B cell (primary cell): ENCODE results near the gene AIFM2. TPM values are rescaled to one million over a fixed set of nuclear protein-coding genes. Genes with fewer than 3 reads are reported as not detected.
"Not testable (repeated sequence)": the region's sequence is repeated elsewhere in the genome, so short reads cannot be mapped to it uniquely, and the experiment has no call there.

Source experiments
- ATAC-seq: fragments of 200-7000 bp; cut with Tn5 transposase; one replicate; pipeline ENCODE4 v1.10.0; 2021; ENCODE audit warnings: low read depth, mild to moderate bottlenecking, moderate number of reproducible peaks, moderate library complexity
- CTCF ChIA-PET: fragments of 350-600 bp; sonication (Branson Sonifier 250); formaldehyde crosslinking; loops from one replicate; lab custom pipeline; 2021; ENCODE audit warnings: antibody characterized with exemption, inconsistent platforms; lab: Charles Lee
- POLR2A ChIA-PET: fragments of 350-600 bp; sonication (Branson Sonifier 250); formaldehyde crosslinking; loops from one replicate; lab custom pipeline; 2021; ENCODE audit warnings: antibody characterized with exemption; lab: Charles Lee
- DNase-seq: peaks from one replicate; pipeline ENCODE4 v3.0.0; 2013
- H2AFZ ChIP-seq: 2 replicates; pipeline ENCODE4 v1.6.1; 2012; ENCODE audit warnings: mild to moderate bottlenecking, low read depth, low read length; ENCODE audit not compliant: insufficient read depth, poor library complexity, severe bottlenecking
- H3K27ac ChIP-seq, 2 donors: 1 replicate in 1 of 2; 2 replicates in 1 of 2; pipeline ENCODE4 v1.5.1; 2012 to 2013; ENCODE audit warnings: low read length in 2 of 2, mild to moderate bottlenecking in 2 of 2, moderate library complexity in 1 of 2
- H3K27me3 ChIP-seq, 4 experiments: fragments of 200-600 bp in 1 of 4; sonication (generic) in 1 of 4; replicated peaks in 1 of 4; 1 replicate in 2 of 4; 2 replicates in 2 of 4; pipeline versions ENCODE4 v1.6.1 to v1.7.0; 2013 to 2016; ENCODE audit warnings: low read length in 3 of 4, mild to moderate bottlenecking in 2 of 4, mixed read lengths in 1 of 4, moderate library complexity in 1 of 4; ENCODE audit not compliant: insufficient read depth in 4 of 4, control insufficient read depth in 3 of 4; ENCODE audit errors: control extremely low read depth in 1 of 4
- H3K36me3 ChIP-seq, 2 experiments: replicated peaks in 1 of 2; 1 replicate in 1 of 2; 2 replicates in 1 of 2; pipeline versions ENCODE4 v1.6.1 to v1.7.1; 2013; ENCODE audit warnings: low read length in 1 of 2; ENCODE audit not compliant: insufficient read depth in 2 of 2, control insufficient read depth in 1 of 2; ENCODE audit errors: control extremely low read depth in 1 of 2, extremely low read depth in 1 of 2
- H3K4me1 ChIP-seq, 2 donors: fragments of 200-600 bp in 1 of 2; sonication (generic) in 1 of 2; 1 replicate in 1 of 2; 2 replicates in 1 of 2; pipeline versions ENCODE4 v1.5.1 to v1.6.1; 2013 to 2017; ENCODE audit warnings: low read length in 2 of 2; ENCODE audit not compliant: control insufficient read depth in 2 of 2, insufficient read depth in 2 of 2
- H3K4me2 ChIP-seq: replicated peaks from 2 replicates; pipeline ENCODE3; 2012; ENCODE audit warnings: mild to moderate bottlenecking, low read depth, low read length; ENCODE audit not compliant: poor library complexity, severe bottlenecking
- H3K4me3 ChIP-seq, 5 experiments: fragments of 200-600 bp in 1 of 5; sonication (generic) in 1 of 5; 1 replicate in 3 of 5; 2 replicates in 2 of 5; pipeline versions ENCODE4 v1.5.1 to v1.7.0; 2011 to 2016; ENCODE audit warnings: low read length in 4 of 5, mild to moderate bottlenecking in 4 of 5, low read depth in 2 of 5, control low read depth in 1 of 5, moderate library complexity in 1 of 5; ENCODE audit not compliant: insufficient read depth in 1 of 5; ENCODE audit errors: control extremely low read depth in 1 of 5, extremely low read depth in 1 of 5
- H3K79me2 ChIP-seq: fragments of 200-600 bp; sonication (generic); one replicate; pipeline ENCODE4 v1.6.0; 2016; ENCODE audit warnings: low read length; ENCODE audit not compliant: control insufficient read depth, insufficient read depth
- H3K9ac ChIP-seq: fragments of 200-600 bp; sonication (generic); 2 replicates; pipeline ENCODE4 v1.6.1; 2017; ENCODE audit warnings: mild to moderate bottlenecking, low read length, moderate library complexity
- H3K9me3 ChIP-seq, 3 donors: one replicate each; pipeline versions ENCODE4 v1.6.1 to v1.7.1; 2013; ENCODE audit warnings: low read length in 2 of 3; ENCODE audit not compliant: control insufficient read depth in 2 of 3, insufficient read depth in 1 of 3; ENCODE audit errors: control extremely low read depth in 1 of 3
- H4K20me1 ChIP-seq: 2 replicates; pipeline ENCODE4 v1.6.0; 2012; ENCODE audit warnings: mild to moderate bottlenecking, low read length; ENCODE audit not compliant: insufficient read depth, control insufficient read depth, poor library complexity, severe bottlenecking
- H3K27ac Mint-ChIP-seq: one replicate; pipeline ENCODE4 v1.8.0; 2021; ENCODE audit warnings: mixed read lengths
- H3K27me3 Mint-ChIP-seq: one replicate; pipeline ENCODE4 v1.8.0; 2021; ENCODE audit warnings: mixed read lengths
- H3K4me1 Mint-ChIP-seq: one replicate; pipeline ENCODE4 v1.8.0; 2021; ENCODE audit warnings: mixed read lengths
- H3K4me3 Mint-ChIP-seq: one replicate; pipeline ENCODE4 v1.8.0; 2021; ENCODE audit warnings: mixed read lengths
- H3K9me3 Mint-ChIP-seq: one replicate; pipeline ENCODE4 v1.8.0; 2022; ENCODE audit warnings: mixed read lengths; ENCODE audit not compliant: insufficient read depth
- CTCF ChIP-seq: fragments of 200-600 bp; IDR thresholded peaks from one replicate; pipeline ENCODE4 v1.8.0; 2022; ENCODE audit warnings: antibody characterized with exemption, mild to moderate bottlenecking
- EZH2 ChIP-seq: IDR thresholded peaks from 2 replicates; pipeline ENCODE4 v1.6.1; 2012; ENCODE audit warnings: borderline replicate concordance, low read depth, mild to moderate bottlenecking, moderate library complexity, low read length; ENCODE audit not compliant: insufficient read depth, poor library complexity, severe bottlenecking
- WGBS: methylation state at CpG from one replicate; pipeline ENCODE4 v1.1.5; 2013; ENCODE audit warnings: missing lambda C conversion rate; ENCODE audit not compliant: insufficient coverage; 5-methylcytosine and 5-hydroxymethylcytosine counted together
- intact Hi-C: fragments of 100-400 bp; cut with micrococcal nuclease; formaldehyde crosslinking; loops from one replicate; pipeline ENCODE4 v1.10.0; 2022
- polyA plus RNA-seq: library from polyadenylated mRNA; depleted of rRNA; stranded (reverse); fragments of >200 nt; gene quantifications from 2 replicates; pipeline ENCODE4 v1.2.3, GENCODE V29; 2012
- total RNA-seq, 2 donors: library from RNA; stranded (reverse); fragments of 120-200 nt in 1 of 2; gene quantifications; 1 replicate in 1 of 2; 2 replicates in 1 of 2; pipeline versions ENCODE4 v1.2.3 to v1.2.4, GENCODE V29; 2013 to 2022

The AIFM2 gene
- total and polyA plus RNA-seq, 2 donors (not counting 1 experiment from before 2014, with no cell fraction given), result 5.6 to 8.1 TPM

- POLR2A ChIA-PET, result interaction anchor here (1.0 kb wide), 1 partner anchor 14 kb away, joined by 3 read pairs; the partner anchor contains the start of gene TYSND1
- intact Hi-C loops, result no loop called here
- Histone ChIP-seq H3K4me1 (peaks cover 13 to 16% of the 10 kb centered on the region in 2 donors), H3K9ac (no peak overlapping the region), H3K36me3 (peaks cover 5 to 58% of the 10 kb centered on the region in 2 experiments), H4K20me1 (peaks cover 41% of the 10 kb centered on the region), H3K9me3 (no peaks in the 10 kb centered on the region), H3K27ac (no peak overlapping the region), H3K27me3 (no peaks in the 10 kb centered on the region), H3K4me2 (no peak overlapping the region), H3K79me2 (peaks cover 61% of the 10 kb centered on the region), H2AFZ (no peak overlapping the region), H3K4me3 (no peak overlapping the region)
- no CpG with 5 or more reads among the region's 1 CpG for WGBS
- no peak for DNase-seq
- Mint-ChIP-seq H3K27ac (no peak overlapping the region), H3K4me1 (peaks cover 38% of the 10 kb centered on the region), H3K27me3 (no peaks in the 10 kb centered on the region), H3K9me3 (no peaks in the 10 kb centered on the region), H3K4me3 (no peak overlapping the region)
- ATAC-seq, result no peak
- TF ChIP-seq CTCF, result no peak
- no peak for TF ChIP-seq EZH2
- CTCF ChIA-PET, result interaction anchor here (1.3 kb wide), 1 partner anchor 45 kb away, joined by 4 read pairs; no protein-coding TSS in a partner anchor
Observed at GRCh38 chr10:70160798-70161197, 28.2 kb upstream of the AIFM2 start.

- H3K27ac Mint-ChIP-seq, H2AFZ ChIP-seq, H3K9me3 Mint-ChIP-seq, H3K27me3 Mint-ChIP-seq, DNase-seq, H3K4me3 ChIP-seq, H3K4me3 Mint-ChIP-seq, H3K27me3 ChIP-seq, H3K9ac ChIP-seq, ATAC-seq, H3K9me3 ChIP-seq, POLR2A ChIA-PET, H3K4me2 ChIP-seq, H3K27ac ChIP-seq, CTCF ChIA-PET: not testable (repeated sequence)
- WGBS, result 67% methylated on average over 1 of the region's 3 CpGs
- intact Hi-C loops, result loop anchor here (1.0 kb wide), 1 partner anchor 9 kb away; no protein-coding TSS in a partner anchor
- peaks cover 29% of the 10 kb centered on the region for H3K4me1 Mint-ChIP-seq
- peaks cover 31% of the 10 kb centered on the region for H4K20me1 ChIP-seq
- peaks cover 0 to 66% of the 10 kb centered on the region in 2 experiments for H3K36me3 ChIP-seq
- H3K4me1 ChIP-seq, result peaks cover 12 to 15% of the 10 kb centered on the region in 2 donors
- H3K79me2 ChIP-seq, result peaks cover 50% of the 10 kb centered on the region
Observed at GRCh38 chr10:70159366-70159765, 26.7 kb upstream of the AIFM2 start.
